ENCODE data around the gene MYH14. TPM values are rescaled to one million over a fixed set of nuclear protein-coding genes. Genes with fewer than 3 reads are reported as not detected.

The MYH14 gene
- polyA plus RNA-seq, 1 donor (not counting 4 experiments of a cell fraction or from before 2014, with no cell fraction given), result 0.20 TPM

- Histone ChIP-seq H3K79me2 (ENCODE audit: control insufficient read depth, insufficient read depth, low read length) (no peaks in the 10 kb centered on the region), H3K36me3 (ENCODE audit: control insufficient read depth in 2 of 2, extremely low read depth in 1 of 2, insufficient read depth in 2 of 2, low read length in 2 of 2) (no peaks in the 10 kb centered on the region), H3K9me3 (ENCODE audit: control insufficient read depth, low read depth, low read length) (peaks cover 3% of the 10 kb centered on the region), H3K4me2 (ENCODE audit: control insufficient read depth, extremely low read depth, insufficient read depth, low read depth, low read length) (no peak overlapping the region), H4K20me1 (ENCODE audit: control insufficient read depth, extremely low read depth, insufficient read depth, low read length) (no peaks in the 10 kb centered on the region), H3K4me3 (ENCODE audit: control insufficient read depth in 2 of 3, extremely low read depth in 1 of 3, insufficient read depth in 2 of 3, low read depth in 1 of 3, low read length in 3 of 3) (no peak overlapping the region), H2AFZ (ENCODE audit: control insufficient read depth, low read length) (no peak overlapping the region), H3K27me3 (ENCODE audit: control insufficient read depth, extremely low read depth, insufficient read depth, low read length) (no peaks in the 10 kb centered on the region), H3K9me1 (ENCODE audit: control insufficient read depth, extremely low read depth, insufficient read depth, low read length) (no peaks in the 10 kb centered on the region), H3K4me1 (ENCODE audit: control insufficient read depth, extremely low read depth, insufficient read depth, low read length) (no peaks in the 10 kb centered on the region), H3K9ac (ENCODE audit: control insufficient read depth, extremely low read depth, insufficient read depth, low read length) (no peak overlapping the region), H3K27ac (ENCODE audit: control insufficient read depth, insufficient read depth, low read length) (no peak overlapping the region)
- TF ChIP-seq CTCF (optimal IDR thresholded peaks at IDR 0.05 in 1 of 3, IDR thresholded peaks at IDR 0.05 in 1 of 3, conservative IDR thresholded peaks at IDR 0.05 in 1 of 3; ENCODE audit: extremely low read depth in 1 of 3, insufficient read depth in 2 of 3, low read length in 3 of 3), result no peak
- TF ChIP-seq EZH2 (IDR thresholded peaks at IDR 0.05; ENCODE audit: low read length), result no peak
- DNase-seq (ENCODE audit: low read depth, low spot score), result no peak
- dilution Hi-C loops (cut with MboI; ENCODE audit: extremely low pct_ligation_motif_present, low sequenced_read_pairs), result no loop called here
- FAIRE-seq, result no peak
Observed at GRCh38 chr19:50192463-50193211, 10.8 kb upstream of the MYH14 start.

DNA sequence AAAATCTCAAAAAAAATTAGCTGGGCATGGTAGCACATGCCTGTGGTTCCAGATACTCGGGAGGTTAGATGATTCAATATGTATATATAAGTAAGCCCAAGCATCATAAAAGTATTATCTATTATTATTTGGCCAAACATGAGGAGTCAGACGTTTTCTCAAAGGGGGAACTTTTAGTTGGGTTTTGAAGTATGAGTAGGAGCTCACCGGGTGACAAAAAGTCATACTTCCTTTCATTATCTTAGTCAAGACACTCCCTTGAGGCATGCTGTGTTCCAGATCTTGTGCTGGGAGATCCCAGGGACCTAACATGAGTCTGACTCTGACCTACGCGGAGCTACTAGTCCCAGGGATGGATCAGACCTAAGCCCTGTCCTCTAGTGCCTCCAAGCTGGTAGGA lies 8.2 kb upstream of the MYH14 start:
- no peak overlapping the region for H3K27ac ChIP-seq (ENCODE audit: control insufficient read depth, insufficient read depth, low read length)
- no peaks in the 10 kb centered on the region for H3K36me3 ChIP-seq (ENCODE audit: control insufficient read depth in 2 of 2, extremely low read depth in 1 of 2, insufficient read depth in 2 of 2, low read length in 2 of 2)
- dilution Hi-C loops (cut with MboI; ENCODE audit: extremely low pct_ligation_motif_present, low sequenced_read_pairs), result no loop called here
- no peaks in the 10 kb centered on the region for H3K4me1 ChIP-seq (ENCODE audit: control insufficient read depth, extremely low read depth, insufficient read depth, low read length)
- DNase-seq (ENCODE audit: low read depth, low spot score) (no peak), FAIRE-seq (no peak)
- H3K27me3 ChIP-seq (ENCODE audit: control insufficient read depth, extremely low read depth, insufficient read depth, low read length), result no peaks in the 10 kb centered on the region
- TF ChIP-seq EZH2 (IDR thresholded peaks at IDR 0.05; ENCODE audit: low read length) (no peak), CTCF (optimal IDR thresholded peaks at IDR 0.05 in 1 of 3, IDR thresholded peaks at IDR 0.05 in 1 of 3, conservative IDR thresholded peaks at IDR 0.05 in 1 of 3; ENCODE audit: extremely low read depth in 1 of 3, insufficient read depth in 2 of 3, low read length in 3 of 3) (no peak)
- H3K9ac ChIP-seq (ENCODE audit: control insufficient read depth, extremely low read depth, insufficient read depth, low read length), result no peak overlapping the region
- no peaks in the 10 kb centered on the region for H3K9me1 ChIP-seq (ENCODE audit: control insufficient read depth, extremely low read depth, insufficient read depth, low read length)
- H4K20me1 ChIP-seq (ENCODE audit: control insufficient read depth, extremely low read depth, insufficient read depth, low read length), result no peaks in the 10 kb centered on the region
- no peaks in the 10 kb centered on the region for H3K79me2 ChIP-seq (ENCODE audit: control insufficient read depth, insufficient read depth, low read length)
- no peak overlapping the region for H3K4me3 ChIP-seq (ENCODE audit: control insufficient read depth in 2 of 3, extremely low read depth in 1 of 3, insufficient read depth in 2 of 3, low read depth in 1 of 3, low read length in 3 of 3)
- no peak overlapping the region for H3K4me2 ChIP-seq (ENCODE audit: control insufficient read depth, extremely low read depth, insufficient read depth, low read depth, low read length)
- H3K9me3 ChIP-seq (ENCODE audit: control insufficient read depth, low read depth, low read length), result peaks cover 3% of the 10 kb centered on the region
- H2AFZ ChIP-seq (ENCODE audit: control insufficient read depth, low read length), result no peak overlapping the region
